Adrenal gland (tissue), 12 donors: ENCODE data around the gene TTC34. TPM values are rescaled to one million over a fixed set of nuclear protein-coding genes. Genes with fewer than 3 reads are reported as not detected.

Source experiments
- DNase-seq, 7 donors: peaks; one replicate each; pipeline ENCODE4 v3.0.0-alpha.2; 2019 to 2020
- H3K27ac ChIP-seq, 5 donors: fragments of 200-600 bp; sonication (generic) in 4 of 5; 1 replicate in 3 of 5; 2 replicates in 2 of 5; pipeline versions ENCODE4 v1.5.1 to v1.8.0; 2016 to 2020; ENCODE audit warnings: mild to moderate bottlenecking in 1 of 5
- H3K27me3 ChIP-seq: fragments of 200-600 bp; 2 replicates; pipeline ENCODE4 v1.8.0; 2021
- H3K36me3 ChIP-seq, 2 donors: fragments of 200-600 bp; replicated peaks in 1 of 2; 1 replicate in 1 of 2; 2 replicates in 1 of 2; pipeline versions ENCODE4 v1.5.1 to v1.8.0; 2018 to 2022
- H3K4me1 ChIP-seq, 2 donors: fragments of 200-600 bp; replicated peaks in 1 of 2; 1 replicate in 1 of 2; 2 replicates in 1 of 2; pipeline versions ENCODE4 v1.5.1 to v1.8.0; 2018 to 2021
- H3K4me3 ChIP-seq, 4 donors: fragments of 200-600 bp; sonication (generic) in 3 of 4; one replicate each; pipeline ENCODE4 v1.5.1; 2016 to 2018
- H3K9me3 ChIP-seq, 3 donors: fragments of 200-600 bp; sonication (generic) in 1 of 3; replicated peaks in 1 of 3; 1 replicate in 2 of 3; 2 replicates in 1 of 3; pipeline versions ENCODE4 v1.5.1 to v1.8.0; 2016 to 2021
- POLR2A ChIP-seq, 2 donors: fragments of 450-650 bp; IDR thresholded peaks; one replicate each; pipeline ENCODE4 v1.6.1; 2017; ENCODE audit warnings: antibody characterized with exemption in 2 of 2, mild to moderate bottlenecking in 2 of 2, moderate library complexity in 1 of 2
- WGBS, 4 donors: extraction: QIAGEN DNeasy Blood & Tissue Kit in 2 of 4; methylation state at CpG; one replicate each; pipeline versions ENCODE4 v1.1.5 to v1.1.7; 2013 to 2017; 5-methylcytosine and 5-hydroxymethylcytosine counted together
- intact Hi-C, 2 donors: fragments of 100-400 bp; cut with DNase I; formaldehyde crosslinking; loops; one replicate each; pipeline versions ENCODE4 v1.14.1 to v1.15.0; 2022 to 2023
- polyA plus RNA-seq, 3 donors: library from polyadenylated mRNA; stranded (reverse); fragments of 200-250 nt in 2 of 3; fragments of 350-450 nt in 1 of 3; fragmentation: Illumina TruSeq in 1 of 3; extraction: RNeasy Lipid Tissue Mini Kit (QIAGEN cat#74804) in 1 of 3; gene quantifications; one replicate each; pipeline ENCODE4 v1.2.3, GENCODE V29; 2013 to 2014
- total RNA-seq, 9 donors: library from RNA; depleted of rRNA in 4 of 9; stranded (reverse); fragments of >200 nt in 4 of 9; fragments of 120-200 nt in 1 of 9; fragmentation: NEBNext Ultra II Directional in 1 of 9; extraction: Animal tissue kit (Norgen Biotek cat#: 25700) in 1 of 9; gene quantifications; one replicate each; pipeline versions ENCODE4 v1.1.0 to v1.2.4, GENCODE V29; 2013 to 2023
- TF ChIP-seq, protein P1 (sequence below), 6 experiments: fragments of 450-650 bp in 4 of 6; fragments of 200-600 bp in 2 of 6; sonication (generic) in 1 of 6; IDR thresholded peaks; 1 replicate in 5 of 6; 2 replicates in 1 of 6; pipeline versions ENCODE4 v1.5.1 to v1.8.0; 2016 to 2021; ENCODE audit warnings: antibody characterized with exemption in 6 of 6, mild to moderate bottlenecking in 2 of 6, moderate library complexity in 1 of 6
- donor health status: healthy with polysubstance abuse.
- donor health status: Bipolar disorder and iron deficiency.
- donor health status: DM: yes; HTN: yes; CAD: no.
- donor health status: DM: no; HTN: no; CAD: no.
- donor health status: DM: no; HTN: no; CAD: no.
- donor health status: DM: yes; HTN: yes; CAD: no.

Gene TTC34
- total and polyA plus RNA-seq, 12 donors, result 0.12 to 1.9 (median 0.47) TPM

DNA sequence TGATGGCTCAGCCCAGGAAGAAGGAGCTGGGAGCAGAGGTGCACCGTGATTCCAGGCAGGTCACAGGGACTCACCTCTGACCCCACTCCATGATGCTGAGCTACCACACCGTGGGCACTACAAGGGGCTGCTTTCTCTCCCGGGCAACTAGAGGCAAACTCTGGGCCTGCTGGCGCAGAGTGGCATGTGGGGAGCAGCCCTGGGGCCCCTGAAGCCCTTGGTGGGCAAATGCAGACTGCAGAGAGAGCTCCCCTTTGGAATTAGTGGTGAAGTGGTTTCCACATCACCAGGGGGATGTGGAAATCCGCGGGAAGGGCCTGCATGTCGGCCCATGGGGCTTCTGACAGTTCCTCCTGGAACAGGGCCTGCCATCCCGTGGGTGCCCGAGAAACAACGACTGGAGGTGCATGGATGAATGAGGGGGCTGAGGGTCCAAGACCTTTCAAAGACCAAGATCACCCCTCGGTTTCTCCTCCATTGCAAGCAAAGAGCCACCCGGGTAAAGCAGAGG lies 156.8 kb downstream of the TTC34 start:
- no peak overlapping the region for H3K4me3 ChIP-seq
- intact Hi-C loops, result loop anchor here in 1 of 2 donors (5.0 to 10.0 kb wide), 2 partner anchors 62 to 230 kb away; partner anchors contain the start of gene PEX10
- peaks cover 14 to 15% of the 10 kb centered on the region in 2 donors for H3K4me1 ChIP-seq
- H3K27ac ChIP-seq, result no peak overlapping the region
- H3K27me3 ChIP-seq, result no peaks in the 10 kb centered on the region
- no peaks in the 10 kb centered on the region for H3K36me3 ChIP-seq
- TF ChIP-seq, protein P1, sequence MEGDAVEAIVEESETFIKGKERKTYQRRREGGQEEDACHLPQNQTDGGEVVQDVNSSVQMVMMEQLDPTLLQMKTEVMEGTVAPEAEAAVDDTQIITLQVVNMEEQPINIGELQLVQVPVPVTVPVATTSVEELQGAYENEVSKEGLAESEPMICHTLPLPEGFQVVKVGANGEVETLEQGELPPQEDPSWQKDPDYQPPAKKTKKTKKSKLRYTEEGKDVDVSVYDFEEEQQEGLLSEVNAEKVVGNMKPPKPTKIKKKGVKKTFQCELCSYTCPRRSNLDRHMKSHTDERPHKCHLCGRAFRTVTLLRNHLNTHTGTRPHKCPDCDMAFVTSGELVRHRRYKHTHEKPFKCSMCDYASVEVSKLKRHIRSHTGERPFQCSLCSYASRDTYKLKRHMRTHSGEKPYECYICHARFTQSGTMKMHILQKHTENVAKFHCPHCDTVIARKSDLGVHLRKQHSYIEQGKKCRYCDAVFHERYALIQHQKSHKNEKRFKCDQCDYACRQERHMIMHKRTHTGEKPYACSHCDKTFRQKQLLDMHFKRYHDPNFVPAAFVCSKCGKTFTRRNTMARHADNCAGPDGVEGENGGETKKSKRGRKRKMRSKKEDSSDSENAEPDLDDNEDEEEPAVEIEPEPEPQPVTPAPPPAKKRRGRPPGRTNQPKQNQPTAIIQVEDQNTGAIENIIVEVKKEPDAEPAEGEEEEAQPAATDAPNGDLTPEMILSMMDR (IDR thresholded peaks at IDR 0.05), result no peak
- TF ChIP-seq POLR2A (IDR thresholded peaks at IDR 0.05), result no peak
- DNase-seq, result peak in 1 of 7 donors; percentile 16
- H3K9me3 ChIP-seq, result peaks cover 0 to 18% (median 0%) of the 10 kb centered on the region in 3 donors
- WGBS, 4 donors, result 52 to 90% (median 86%) methylated on average over 2 to 12 of the region's 12 CpGs

DNA sequence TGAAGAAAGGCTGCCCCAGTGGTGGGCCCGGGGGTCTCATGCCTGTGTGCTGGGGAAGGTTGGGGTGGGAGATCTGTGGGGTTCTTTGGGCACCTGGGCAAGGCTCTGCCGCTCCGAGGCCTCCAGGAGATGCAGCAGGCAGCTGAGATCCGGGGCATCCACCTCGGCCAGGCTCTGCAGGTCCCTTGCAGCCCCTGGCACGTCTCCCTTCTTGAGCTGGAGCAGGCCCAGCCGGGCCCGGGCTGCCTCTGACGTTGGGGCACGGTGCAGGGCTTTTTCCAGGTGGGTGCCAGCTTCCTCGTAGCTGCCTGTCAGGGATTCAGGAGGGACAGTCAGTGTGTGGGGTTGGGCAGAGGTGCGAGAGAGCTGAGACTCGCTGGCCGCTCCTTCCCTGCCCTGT lies 157.3 kb downstream of the TTC34 start:
- peak in 2 of 7 donors; percentile 7 to 20 for DNase-seq
- Histone ChIP-seq H3K36me3 (no peaks in the 10 kb centered on the region), H3K27me3 (no peaks in the 10 kb centered on the region), H3K4me1 (peaks cover 14 to 15% of the 10 kb centered on the region in 2 donors), H3K27ac (no peak overlapping the region), H3K9me3 (peaks cover 0 to 18% (median 0%) of the 10 kb centered on the region in 3 donors), H3K4me3 (no peak overlapping the region)
- intact Hi-C loops, result loop anchor here in 1 of 2 donors (5.0 to 10.0 kb wide), 2 partner anchors 62 to 229 kb away; partner anchors contain the start of gene PEX10
- TF ChIP-seq POLR2A (IDR thresholded peaks at IDR 0.05), result no peak
- TF ChIP-seq, protein P1 (IDR thresholded peaks at IDR 0.05), result no peak
- 90 to 98% (median 91%) methylated on average over 8 to 14 of the region's 14 CpGs; no CpG with 5 or more reads in 1 of the 4 donors for WGBS, 4 donors

DNA sequence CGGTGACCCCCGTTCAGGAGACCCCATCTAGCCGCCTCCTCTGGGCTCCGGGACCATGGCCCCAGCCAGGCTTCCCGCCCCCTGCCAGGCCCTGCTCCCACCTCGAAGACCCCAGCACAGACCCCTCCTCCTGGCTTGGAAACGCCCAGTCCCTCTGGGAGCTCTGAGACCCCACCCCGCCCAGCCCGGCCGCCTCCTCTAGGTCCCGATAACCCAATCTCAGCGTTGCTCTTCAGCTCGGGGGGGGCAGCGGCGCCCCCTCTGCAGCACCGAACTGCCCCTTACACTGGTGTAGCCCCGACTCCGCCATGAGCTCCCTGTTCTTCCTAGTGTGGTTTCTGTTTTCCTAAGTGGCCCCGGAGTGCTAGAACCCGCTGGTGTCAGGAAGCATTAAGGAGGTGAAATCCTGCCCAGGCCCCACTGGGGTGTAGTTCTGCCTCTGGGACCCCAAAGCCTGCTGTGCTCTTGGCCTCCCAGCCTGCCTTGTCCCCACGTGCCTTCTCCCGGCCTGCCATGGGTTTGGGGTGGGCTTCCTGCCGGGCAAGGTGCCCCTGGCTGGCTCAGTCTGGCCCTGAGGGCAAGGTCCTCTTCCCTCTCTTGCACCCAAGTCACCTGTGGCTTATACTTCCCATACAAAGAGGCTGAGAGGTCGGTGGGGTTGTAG lies 157.9 kb downstream of the TTC34 start:
- no peaks in the 10 kb centered on the region for H3K36me3 ChIP-seq
- peak in 1 of 7 donors; percentile 23 for DNase-seq
- H3K4me1 ChIP-seq, result peaks cover 14 to 15% of the 10 kb centered on the region in 2 donors
- no peak for TF ChIP-seq POLR2A (IDR thresholded peaks at IDR 0.05)
- TF ChIP-seq, protein P1 (IDR thresholded peaks at IDR 0.05), result peak in 2 of 6 experiments; percentile 1 to 29
- WGBS, 4 donors, result 15 to 22% (median 18%) methylated on average over 17 to 24 of the region's 24 CpGs
- H3K27me3 ChIP-seq, result no peaks in the 10 kb centered on the region
- H3K4me3 ChIP-seq, result peak overlapping the region in 2 of 4 donors; percentile 60 to 77
- H3K27ac ChIP-seq, result no peak overlapping the region
- intact Hi-C loops, result loop anchor here in 1 of 2 donors (5.0 to 10.0 kb wide), 2 partner anchors 61 to 229 kb away; partner anchors contain the start of gene PEX10
- H3K9me3 ChIP-seq, result peaks cover 0 to 18% (median 0%) of the 10 kb centered on the region in 3 donors
